NCI-H2171 treated with DMSO at 0.1 percent for 48 hours (cell line): ENCODE results near the gene KIAA1217.
"Not testable (repeated sequence)": the region's sequence is repeated elsewhere in the genome, so short reads cannot be mapped to it uniquely, and the experiment has no call there.

Source experiments
- DNase-seq: peaks from one replicate; lab custom pipeline; 2025; lab: John Stamatoyannopoulos, UW

KIAA1217 gene

GRCh38 chr10:24288581-24288980 is 79.6 kb downstream of the KIAA1217 start:
- DNase-seq: no peak

DNA sequence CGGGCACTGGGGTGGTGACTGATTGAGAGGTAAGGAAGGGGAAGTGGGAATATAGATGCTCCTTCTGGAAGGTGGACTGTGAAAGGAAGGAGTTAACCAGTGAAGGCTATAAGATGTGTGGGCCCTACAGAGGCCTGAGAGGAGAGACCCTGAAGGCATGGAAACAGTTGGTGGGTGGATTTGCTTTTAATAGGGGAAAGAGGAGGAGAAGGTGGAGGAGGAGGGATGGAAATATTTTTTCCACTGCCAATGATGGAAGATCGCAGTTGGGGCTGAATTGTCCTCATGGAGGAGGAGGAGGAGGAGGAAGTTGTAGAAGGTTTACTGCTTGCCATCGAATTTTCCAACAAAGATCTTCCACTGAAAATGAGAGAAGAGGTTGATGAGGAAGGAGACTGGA is 80.3 kb downstream of the KIAA1217 start:
- DNase-seq: no peak

- peak; percentile 69 for DNase-seq
Measured at GRCh38 chr10:24292304-24293293, 83.7 kb downstream of the KIAA1217 start.

DNA sequence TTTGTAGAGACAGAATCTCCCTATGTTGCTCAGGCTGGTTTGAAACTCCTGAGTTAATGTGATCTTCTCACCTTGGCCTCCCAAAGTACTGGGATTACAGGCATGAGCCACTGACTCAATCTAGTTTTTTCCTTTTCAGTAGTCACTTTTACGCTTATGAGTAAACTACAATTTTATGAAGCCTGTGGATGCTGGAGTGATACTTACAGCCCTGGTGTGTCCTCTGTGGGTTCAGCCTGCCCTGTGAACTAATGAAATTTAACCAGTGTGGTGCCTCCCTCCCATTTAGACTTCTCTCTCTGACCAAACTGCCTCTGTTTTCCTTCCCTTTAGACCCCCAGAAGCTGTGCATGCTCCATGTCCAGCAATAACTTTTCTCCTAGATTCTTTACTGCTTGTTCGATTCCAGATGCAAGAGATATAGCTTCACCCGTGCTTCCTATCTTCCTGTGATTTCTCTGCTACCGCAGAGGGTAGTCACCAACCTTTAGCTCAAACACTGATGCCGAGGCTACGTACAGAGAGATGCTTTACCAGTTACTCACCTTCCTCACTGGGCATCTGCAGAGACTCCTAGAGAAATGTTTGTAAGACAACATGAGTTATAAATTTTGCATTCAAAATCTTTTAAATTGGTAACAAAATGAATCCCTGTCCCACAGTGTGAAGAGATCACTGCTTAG is 90.8 kb downstream of the KIAA1217 start:
- no peak for DNase-seq

DNA sequence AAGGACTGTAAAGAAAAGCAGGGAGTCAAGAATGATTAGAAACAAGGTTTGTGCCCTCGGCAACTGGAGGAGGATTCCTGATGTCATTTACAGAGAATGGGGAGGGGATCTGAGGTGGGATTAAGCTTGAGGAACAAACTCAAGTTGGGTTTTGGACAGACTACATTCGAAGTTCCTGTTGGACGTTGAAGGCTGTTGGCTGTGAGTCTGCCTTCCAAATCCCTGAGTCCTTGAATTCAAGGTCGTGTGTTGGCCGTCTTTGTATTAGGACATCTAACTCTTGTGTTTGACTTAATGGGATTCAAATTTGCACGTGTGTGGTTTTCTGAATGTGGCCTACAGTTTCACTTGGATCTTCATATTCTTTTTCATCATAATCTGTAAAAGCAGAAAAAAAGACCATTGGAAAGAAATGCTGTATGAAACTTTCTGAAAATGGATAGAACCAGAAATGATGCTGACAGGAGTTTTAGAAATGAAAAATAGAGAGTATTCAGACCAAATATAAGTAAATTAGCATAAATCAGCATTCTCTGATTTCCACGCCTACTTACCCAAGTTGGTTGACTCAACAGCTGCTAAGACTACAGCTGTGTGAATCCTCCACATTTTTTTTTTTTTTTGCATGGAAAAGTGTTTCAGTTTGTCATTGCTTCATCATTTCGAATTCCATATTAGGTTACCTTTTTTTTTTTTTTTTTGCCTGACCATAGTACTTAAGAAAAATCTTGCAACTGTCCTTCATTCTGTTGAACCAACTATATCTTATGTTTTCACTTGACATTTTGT is 94.8 kb downstream of the KIAA1217 start:
- DNase-seq: no peak

DNA sequence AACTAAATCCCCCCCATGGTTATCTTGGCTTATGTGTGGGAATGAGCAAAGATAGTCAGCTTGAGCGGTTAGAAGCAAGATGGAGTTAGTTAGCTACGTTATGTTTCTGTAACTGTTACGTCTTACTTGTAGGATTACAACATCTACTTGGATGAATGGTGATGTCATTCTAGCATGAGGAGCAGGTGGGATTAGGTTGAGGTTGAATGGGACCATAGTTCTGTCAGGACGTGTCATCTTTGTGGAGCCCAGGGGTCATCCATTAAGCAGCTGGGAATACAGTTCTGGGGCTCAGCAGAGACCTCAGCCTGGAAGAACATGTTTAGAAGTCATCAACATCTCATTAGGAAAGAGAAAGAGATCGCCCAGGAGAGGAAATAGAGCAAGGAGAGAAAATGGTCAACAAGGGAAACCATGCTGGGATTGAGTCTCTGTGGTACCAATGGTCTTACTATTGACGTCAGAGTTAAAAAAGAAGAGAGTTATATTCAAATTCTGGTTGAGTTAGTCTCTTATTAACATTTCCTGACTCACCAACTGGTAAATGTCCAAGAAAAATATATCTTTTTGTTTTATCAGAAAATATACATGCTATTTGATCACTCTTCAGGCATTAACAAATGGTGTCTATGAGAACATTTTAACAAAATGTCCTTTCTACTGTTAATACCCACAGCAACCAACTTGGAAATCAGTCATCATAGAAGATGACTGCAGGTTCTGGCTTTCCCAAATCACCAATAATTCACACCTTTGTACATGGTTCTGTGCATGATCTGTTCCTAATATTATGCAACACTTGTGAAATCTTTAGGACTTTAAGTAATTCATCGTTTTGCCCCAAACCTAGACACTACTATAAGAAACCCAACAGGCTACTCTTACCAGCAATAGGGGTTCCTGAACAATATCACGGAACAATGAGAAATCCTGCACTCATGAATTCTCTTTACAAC is 96.9 kb downstream of the KIAA1217 start:
- no peak for DNase-seq

DNA sequence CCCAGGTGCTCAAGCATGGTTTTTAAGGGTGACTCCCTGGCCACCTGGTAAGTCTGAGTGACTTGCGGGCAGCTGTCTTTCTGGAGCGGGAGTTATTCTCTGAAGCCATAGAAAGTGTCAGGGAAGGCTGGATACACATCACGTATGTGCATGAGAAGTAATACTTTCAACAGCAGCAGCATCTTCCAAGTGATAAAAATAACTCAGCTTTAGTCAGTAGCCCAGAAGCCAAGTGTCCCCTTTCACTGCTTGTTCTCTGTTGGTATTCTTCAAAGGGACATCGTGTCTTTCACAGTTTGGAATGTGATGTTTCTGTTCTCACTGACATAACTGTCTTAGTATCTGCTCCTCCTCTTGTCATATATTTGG is 97.6 kb downstream of the KIAA1217 start:
- no peak for DNase-seq

- DNase-seq: no peak
Measured at GRCh38 chr10:24307116-24307515, 98.2 kb downstream of the KIAA1217 start.

- no peak for DNase-seq
Measured at GRCh38 chr10:24307696-24308485, 99.0 kb downstream of the KIAA1217 start.

DNA sequence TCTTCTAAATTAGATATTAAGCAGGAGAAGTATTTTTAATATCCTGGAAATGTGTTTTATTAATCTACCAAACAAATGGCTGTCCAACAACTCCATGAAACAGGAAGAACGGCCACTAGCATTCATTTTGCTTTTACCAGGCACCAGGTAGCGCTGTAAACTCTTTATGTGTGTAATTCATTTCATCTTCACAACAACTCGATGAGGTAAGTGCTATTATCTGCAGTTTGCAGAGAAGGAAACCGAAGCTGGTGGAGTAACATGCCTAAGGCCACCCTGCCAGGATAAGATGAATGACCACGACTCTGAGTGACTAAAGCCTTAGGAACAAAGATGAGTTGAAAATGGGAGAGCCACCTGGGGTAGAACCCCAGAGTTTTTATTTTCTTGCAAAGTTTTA is 101.2 kb downstream of the KIAA1217 start:
- no peak for DNase-seq

DNA sequence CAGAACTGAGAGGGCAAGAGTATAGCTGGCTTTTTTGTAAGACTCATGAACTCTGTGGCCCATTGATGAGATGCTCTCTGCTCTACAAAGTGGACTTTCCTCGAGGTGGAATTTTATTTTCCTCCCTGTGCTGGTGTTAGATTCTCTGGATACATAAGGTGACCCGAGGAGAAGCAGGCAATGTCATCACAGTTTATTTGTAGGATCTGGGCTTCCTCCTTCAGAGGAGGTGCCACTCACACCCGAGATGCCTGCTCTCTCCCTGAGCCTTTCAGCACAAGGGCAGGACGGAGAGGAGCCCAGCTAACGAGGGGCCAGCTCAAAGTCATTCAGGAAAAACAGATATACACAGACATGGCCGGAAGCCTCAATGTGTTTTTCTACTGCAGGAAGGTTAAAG is 103.0 kb downstream of the KIAA1217 start:
- no peak for DNase-seq

DNA sequence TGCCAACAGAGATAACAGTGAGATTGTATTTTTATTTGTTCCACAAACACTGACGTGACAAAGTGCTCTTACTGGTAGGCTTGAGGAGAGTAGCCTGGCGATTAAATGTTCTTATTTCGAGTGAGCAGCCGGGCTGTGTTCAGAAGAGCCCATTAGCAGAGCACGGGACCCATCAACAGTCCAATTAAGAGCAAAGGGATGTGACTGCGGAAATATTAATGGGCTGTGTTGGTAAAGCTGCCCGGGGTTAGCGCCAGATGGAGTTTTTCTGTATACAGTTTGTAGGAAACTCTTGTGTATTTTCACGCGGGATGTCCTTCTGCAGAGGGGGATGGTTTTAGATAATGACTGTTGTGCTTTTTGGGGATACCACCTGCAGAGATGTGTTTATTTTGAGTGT is 104.3 kb downstream of the KIAA1217 start:
- peak; percentile 83 for DNase-seq

DNA sequence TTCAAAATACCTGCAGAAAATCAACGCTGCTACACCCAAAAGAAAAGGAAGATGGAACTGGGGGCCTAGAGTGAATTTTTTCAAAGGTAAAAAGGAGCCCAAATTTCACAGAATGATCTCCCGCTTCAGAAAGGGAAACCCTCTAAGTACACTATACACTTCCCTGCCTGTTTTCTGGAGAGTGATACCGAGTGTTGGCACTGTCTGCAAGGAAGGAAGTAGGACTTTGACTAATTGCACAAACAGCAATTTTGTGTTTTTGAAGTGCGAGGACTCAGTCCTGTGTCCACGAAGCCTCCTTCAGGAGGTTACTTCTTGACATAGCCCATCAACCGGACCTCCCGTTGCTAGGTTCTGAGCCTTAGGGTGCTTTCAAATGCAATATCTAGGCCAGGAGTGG is 106.3 kb downstream of the KIAA1217 start:
- no peak for DNase-seq

DNA sequence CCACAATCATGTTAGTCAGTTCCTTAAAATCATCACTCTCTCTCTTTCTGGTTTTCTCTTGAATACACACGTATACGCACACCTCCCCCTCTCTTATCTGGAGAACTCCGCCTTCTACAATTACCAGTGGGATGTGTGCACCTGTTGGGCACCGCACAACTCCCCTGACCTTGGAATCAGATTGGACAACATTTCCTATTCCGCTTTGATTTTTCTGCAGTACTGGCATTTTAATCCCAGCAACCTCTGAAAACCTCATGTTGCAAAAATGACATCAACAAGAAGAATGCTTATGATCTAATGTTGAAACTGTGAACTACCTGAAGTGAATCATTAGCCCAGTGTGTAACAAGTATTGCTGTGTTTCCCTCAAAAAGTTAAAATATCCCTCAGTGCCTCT is 109.6 kb downstream of the KIAA1217 start:
- no peak for DNase-seq

GRCh38 chr10:24320373-24320772 is 111.4 kb downstream of the KIAA1217 start:
- DNase-seq: no peak

- peak; percentile 55 for DNase-seq
Measured at GRCh38 chr10:24324651-24325050, 115.7 kb downstream of the KIAA1217 start.

DNA sequence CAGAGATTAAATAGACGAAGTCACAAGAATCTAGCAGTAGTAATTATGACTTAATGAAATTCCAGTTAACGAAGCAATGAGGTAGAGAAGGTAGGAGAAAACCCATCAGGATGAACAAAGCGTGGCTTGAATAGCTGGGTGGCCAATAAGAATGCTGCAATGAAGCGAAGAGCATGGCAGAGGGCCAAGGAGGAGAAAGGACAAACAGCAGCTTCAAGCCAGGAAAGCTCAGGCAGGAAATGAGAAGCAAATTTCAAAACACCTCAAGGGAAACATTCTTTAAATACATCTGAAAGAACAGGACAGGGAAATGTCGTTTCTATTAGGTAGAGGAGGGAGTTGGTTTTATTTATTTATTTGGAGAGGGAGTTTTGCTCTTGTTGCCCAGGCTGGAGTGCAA is 122.5 kb downstream of the KIAA1217 start:
- DNase-seq: no peak

- no peak for DNase-seq
Measured at GRCh38 chr10:24333736-24334135, 124.8 kb downstream of the KIAA1217 start.

DNA sequence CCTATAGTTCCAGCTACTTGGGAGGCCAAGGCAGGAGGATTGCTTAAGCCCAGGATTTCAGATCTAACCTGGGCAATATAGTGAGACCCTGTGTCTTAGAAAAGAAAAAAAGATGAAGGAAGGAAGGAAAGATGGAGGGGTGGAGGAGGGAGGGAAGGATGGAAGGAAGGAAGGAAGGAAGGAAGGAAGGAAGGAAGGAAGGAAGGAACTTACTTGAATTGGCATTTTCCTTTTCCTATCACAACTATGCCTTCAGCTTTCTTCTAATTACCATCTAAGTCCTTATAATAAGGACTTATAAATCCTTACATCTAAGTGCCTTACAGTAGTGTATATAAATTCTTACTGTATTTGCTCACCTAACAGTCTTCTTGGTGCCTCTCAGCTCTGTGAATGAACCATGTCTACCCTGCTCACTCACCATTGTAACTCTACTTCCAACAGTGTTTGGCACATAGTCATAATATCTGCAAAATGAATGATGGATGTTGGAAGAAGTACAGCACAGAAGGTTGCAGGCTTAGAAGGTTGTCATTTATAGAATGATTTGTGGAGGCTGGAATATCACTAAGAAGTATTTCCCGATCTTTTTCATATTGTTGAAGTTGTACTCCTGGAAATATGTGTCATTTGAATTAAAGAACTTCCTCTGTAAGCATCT is 125.5 kb downstream of the KIAA1217 start:
- no peak for DNase-seq

- not testable (repeated sequence) for DNase-seq
Measured at GRCh38 chr10:24337723-24338122, 128.8 kb downstream of the KIAA1217 start.
